GM18508 (cell line): ENCODE data around the gene ANO6.
A peak's percentile ranks its signal among the peaks of the same experiment; 100 is the strongest.

ENCODE experiments used
- ATAC-seq: cut with Tn5 transposase; IDR thresholded peaks from one replicate; pipeline ENCODE4 v1.9.1; 2021; ENCODE audit warnings: moderate number of reproducible peaks; ENCODE audit not compliant: insufficient read depth, unreplicated experiment

The ANO6 gene

GRCh38 chr12:45337835-45338234 is 121.9 kb downstream of the ANO6 start:
- no peak for ATAC-seq

GRCh38 chr12:45338272-45338671 is 122.4 kb downstream of the ANO6 start:
- ATAC-seq = no peak

- ATAC-seq = no peak
Observed at GRCh38 chr12:45339035-45339434, 123.1 kb downstream of the ANO6 start.

GRCh38 chr12:45342171-45342570 is 126.3 kb downstream of the ANO6 start:
- ATAC-seq = no peak

- ATAC-seq = no peak
Observed at GRCh38 chr12:45342848-45343247, 127.0 kb downstream of the ANO6 start.

- no peak for ATAC-seq
Observed at GRCh38 chr12:45343269-45344051, 127.6 kb downstream of the ANO6 start.

- ATAC-seq = no peak
Observed at GRCh38 chr12:45348311-45348710, 132.4 kb downstream of the ANO6 start.

GRCh38 chr12:45348986-45349385 is 133.1 kb downstream of the ANO6 start:
- ATAC-seq = no peak

- ATAC-seq = no peak
Observed at GRCh38 chr12:45349916-45350315, 134.0 kb downstream of the ANO6 start.

- ATAC-seq = no peak
Observed at GRCh38 chr12:45350861-45351260, 135.0 kb downstream of the ANO6 start.

- no peak for ATAC-seq
Observed at GRCh38 chr12:45351921-45352670, 136.2 kb downstream of the ANO6 start.

GRCh38 chr12:45353944-45354343 is 138.0 kb downstream of the ANO6 start:
- no peak for ATAC-seq

GRCh38 chr12:45354399-45354798 is 138.5 kb downstream of the ANO6 start:
- ATAC-seq = peak; percentile 98

GRCh38 chr12:45355730-45356129 is 139.8 kb downstream of the ANO6 start:
- ATAC-seq = no peak

GRCh38 chr12:45356822-45357538 is 141.1 kb downstream of the ANO6 start:
- ATAC-seq = no peak

- no peak for ATAC-seq
Observed at GRCh38 chr12:45357539-45358417, 141.9 kb downstream of the ANO6 start.

GRCh38 chr12:45362291-45362690 is 146.4 kb downstream of the ANO6 start:
- ATAC-seq = no peak

- ATAC-seq = no peak
Observed at GRCh38 chr12:45363903-45364302, 148.0 kb downstream of the ANO6 start.

- no peak for ATAC-seq
Observed at GRCh38 chr12:45368841-45369489, 153.1 kb downstream of the ANO6 start.

GRCh38 chr12:45377815-45378214 is 161.9 kb downstream of the ANO6 start:
- ATAC-seq = no peak
